Activated T-cell treated with anti-CD3 and anti-CD28 coated beads for 1 hour (primary cell): ENCODE data around the gene HACD3.
"Not testable (repeated sequence)": the region's sequence is repeated elsewhere in the genome, so short reads cannot be mapped to it uniquely, and the experiment has no call there.

Experiments used
- DNase-seq: peaks from one replicate; pipeline ENCODE4 v3.0.0-alpha.2; 2020; ENCODE audit warnings: low read depth

HACD3 gene

GRCh38 chr15:65603134-65603533, 72.9 kb downstream of the HACD3 start:
- no peak for DNase-seq

GRCh38 chr15:65603559-65603958, 73.3 kb downstream of the HACD3 start:
- DNase-seq, result no peak

GRCh38 chr15:65610871-65611718, 80.8 kb downstream of the HACD3 start, which contains the start of gene INTS14:
INTS14 (minus strand) TSS chr15:65611131; CDS start chr15:65607380, 3,751 bp downstream.
- DNase-seq, result peak; percentile 88

DNA sequence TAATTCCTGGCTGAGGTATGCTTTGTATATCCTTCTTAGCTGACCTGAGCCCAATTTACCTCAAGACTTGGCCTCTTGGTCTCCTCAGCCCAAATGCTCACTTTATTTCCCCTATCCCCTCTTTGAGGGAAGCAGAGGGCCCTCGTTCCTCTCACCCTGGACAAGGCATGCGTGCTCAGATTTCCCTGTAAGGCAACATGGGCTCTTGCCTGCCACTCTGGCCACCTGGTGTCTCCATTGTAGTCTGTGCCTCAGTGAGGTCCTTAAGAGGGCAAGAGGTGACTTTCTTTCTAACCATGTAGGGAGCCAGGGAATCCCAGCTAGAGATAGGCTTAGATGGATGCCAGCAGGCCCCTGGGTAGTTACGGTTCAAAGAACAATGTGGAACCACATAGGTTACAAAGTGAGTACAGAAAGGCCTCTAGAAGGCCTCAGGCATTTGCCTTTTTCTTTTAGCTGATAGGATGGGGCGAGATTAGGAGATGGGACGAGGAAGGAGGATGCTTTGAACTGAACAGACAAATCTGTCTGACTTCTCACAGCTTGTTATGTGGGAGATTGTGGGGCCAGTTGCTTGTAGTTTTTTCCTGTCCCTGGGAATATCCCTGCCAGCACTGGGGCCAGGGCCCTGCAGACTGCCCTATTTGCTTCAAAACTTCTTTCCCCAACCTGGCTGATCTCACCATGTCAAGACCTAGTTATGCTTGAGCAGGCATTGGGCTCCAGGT, 81.8 kb downstream of the HACD3 start:
- DNase-seq, result no peak

GRCh38 chr15:65612616-65612946, 82.3 kb downstream of the HACD3 start:
- no peak for DNase-seq

- no peak for DNase-seq
These were observed 82.9 kb downstream of the HACD3 start for GRCh38 chr15:65612949-65613744.

GRCh38 chr15:65615887-65616286, 85.6 kb downstream of the HACD3 start:
- DNase-seq, result not testable (repeated sequence)

- no peak for DNase-seq
These were observed 88.4 kb downstream of the HACD3 start for GRCh38 chr15:65618560-65619109.

DNA sequence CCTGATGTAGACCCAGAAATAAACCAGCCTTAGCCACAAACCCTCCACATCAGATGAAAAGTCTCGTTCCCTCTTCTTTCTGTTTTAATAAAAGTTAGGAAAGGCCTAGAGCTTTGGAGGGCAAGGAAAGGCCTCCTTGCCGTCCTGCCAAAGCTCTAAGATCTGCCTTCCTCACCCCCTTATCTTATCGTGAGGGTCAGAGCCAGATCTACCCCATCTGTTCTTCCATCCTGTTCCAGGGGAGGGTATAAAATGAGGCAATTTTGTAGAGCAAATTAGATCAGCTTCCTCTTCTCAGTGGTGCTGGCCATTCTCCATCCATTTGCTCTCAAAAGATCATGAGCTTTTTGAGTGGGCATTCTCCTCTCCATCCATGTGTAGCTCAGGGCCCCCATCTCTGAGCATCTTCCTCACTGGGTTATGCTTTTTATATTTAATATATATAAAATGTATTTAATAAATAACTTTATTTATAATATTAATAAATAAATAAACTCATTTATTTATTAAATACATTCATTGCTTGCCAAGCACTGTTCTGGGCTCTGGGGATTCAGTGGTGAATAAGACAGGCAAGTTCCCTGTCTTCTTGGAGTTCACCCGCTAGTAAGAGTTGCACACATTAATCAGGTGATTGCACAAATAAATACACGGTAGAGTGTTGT, 89.5 kb downstream of the HACD3 start:
- DNase-seq, result no peak

- DNase-seq, result no peak
These were observed 90.6 kb downstream of the HACD3 start for GRCh38 chr15:65620833-65621232.

DNA sequence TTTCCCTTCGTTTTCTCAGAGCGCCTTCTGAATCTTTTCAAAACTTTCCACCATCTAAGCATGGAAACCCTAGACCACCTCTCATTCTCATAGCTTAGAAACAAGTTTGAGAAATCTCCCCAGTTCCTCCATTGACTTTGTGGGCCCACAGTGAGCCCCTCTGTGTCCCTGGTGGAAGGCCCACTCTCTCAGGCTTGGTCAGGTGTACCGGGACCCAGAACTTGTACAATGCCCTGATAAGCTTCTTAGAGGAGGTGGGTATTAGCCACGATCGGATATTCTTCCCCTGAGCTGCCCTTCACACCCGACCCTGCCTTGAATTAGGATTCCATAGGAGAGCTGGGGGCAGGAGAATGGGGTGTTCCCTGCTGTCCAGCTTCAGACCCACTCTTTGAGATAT, 91.4 kb downstream of the HACD3 start, which contains the start of gene SLC24A1:
Gene SLC24A1, plus strand, starts transcription at position 301 of the 400 bp plus-strand sequence. CDS start 2,143 bp downstream, outside the sequence.
- DNase-seq, result no peak

DNA sequence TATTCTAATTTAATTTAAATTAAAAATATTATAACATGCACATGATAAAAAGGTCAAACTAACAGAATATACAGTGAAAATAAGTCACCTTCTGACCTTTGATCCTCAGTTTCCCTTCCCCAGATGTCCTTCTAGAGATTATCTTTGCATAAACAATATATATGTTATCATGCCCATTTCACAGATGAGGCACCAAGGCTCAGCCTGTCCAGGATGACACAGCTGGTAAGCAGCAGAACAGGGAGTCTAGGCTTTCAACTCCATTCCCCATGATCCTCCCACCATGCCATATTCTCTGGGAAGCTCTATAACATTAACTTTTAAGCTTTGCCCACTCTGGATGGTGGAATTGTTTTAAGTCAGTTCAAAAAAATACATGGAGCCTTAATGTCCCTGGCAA, 92.8 kb downstream of the HACD3 start:
- DNase-seq, result no peak

DNA sequence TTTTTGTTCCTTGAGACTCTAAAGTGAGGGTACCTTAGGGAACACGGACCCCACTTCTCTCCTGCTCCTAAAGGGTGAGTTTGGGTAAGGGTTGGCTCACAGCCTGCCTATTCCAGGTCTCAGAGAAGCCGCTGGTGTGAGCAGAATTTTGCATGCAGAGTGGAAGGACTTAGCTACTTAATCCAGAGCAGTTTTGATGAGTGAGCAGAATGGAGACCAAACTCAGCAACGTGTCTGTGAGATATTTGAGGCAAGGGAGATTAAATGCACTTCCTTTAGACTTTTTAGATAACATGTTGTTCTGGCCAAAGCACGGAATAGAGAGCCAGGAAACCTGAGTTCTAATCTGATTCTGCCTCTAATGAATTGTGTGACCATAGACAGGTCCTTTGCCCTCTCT, 96.6 kb downstream of the HACD3 start:
- DNase-seq, result no peak
